ENCODE data around the gene HACD2. TPM values are rescaled to one million over a fixed set of nuclear protein-coding genes. Genes with fewer than 3 reads are reported as not detected.

HACD2 gene
- total and polyA plus RNA-seq, 2 donors (not counting 3 experiments of a cell fraction or from before 2014, with no cell fraction given): 17.0 to 20.9 TPM

DNA sequence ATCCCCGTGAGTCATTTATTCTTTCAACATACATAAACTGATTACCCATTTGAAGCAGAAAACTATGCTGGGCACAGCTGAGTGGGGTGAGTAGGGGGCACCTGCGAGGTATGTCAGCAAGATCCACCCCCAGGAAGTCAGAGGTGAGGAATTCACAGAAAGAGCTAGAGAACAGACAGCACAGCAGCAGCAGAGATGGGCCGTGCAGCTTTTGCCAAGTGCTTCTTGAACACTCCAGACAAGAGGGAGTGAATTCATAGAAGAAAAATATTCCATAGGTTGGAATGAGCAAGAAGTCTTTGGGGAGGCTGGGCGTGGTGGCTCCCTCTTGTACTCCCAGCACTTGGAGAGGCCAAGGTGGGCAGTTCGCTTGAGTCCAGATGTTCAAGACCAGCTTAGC is 126.6 kb downstream of the HACD2 start:
- CTCF ChIA-PET: interaction anchor here (1.7 kb wide), 2 partner anchors 13 to 31 kb away, joined by 3 to 6 read pairs; no protein-coding TSS in a partner anchor
- H3K9me3 ChIP-seq (replicated peaks; ENCODE audit: control insufficient read depth, insufficient read depth, low read length): no peaks in the 10 kb centered on the region
- H3K4me3 ChIP-seq (replicated peaks in 1 of 3; ENCODE audit: insufficient read depth in 1 of 3, low read depth in 1 of 3, low read length in 3 of 3): no peak overlapping the region
- no peaks in the 10 kb centered on the region for H3K4me1 ChIP-seq (ENCODE audit: control insufficient read depth, extremely low read depth, insufficient read depth, low read length)
- no peaks in the 10 kb centered on the region for H4K20me1 ChIP-seq (replicated peaks; ENCODE audit: control insufficient read depth, extremely low read depth, insufficient read depth, low read length)
- H3K27me3 ChIP-seq (ENCODE audit: control insufficient read depth in 2 of 2, insufficient read depth in 2 of 2, low read length in 2 of 2): peaks cover 10 to 12% of the 10 kb centered on the region in 2 experiments
- intact Hi-C loops (cut with micrococcal nuclease) (no loop called here), dilution Hi-C loops (cut with MboI; ENCODE audit: extremely low pct_ligation_motif_present, low sequenced_read_pairs) (no loop called here)
- no peak overlapping the region for H3K4me2 ChIP-seq (ENCODE audit: insufficient read depth, low read length)
- TF ChIP-seq GATA2 (IDR thresholded peaks at IDR 0.05; ENCODE audit: insufficient read depth, insufficient read length, low read depth, low read length): no peak
- no peak for TF ChIP-seq POLR2A (IDR thresholded peaks at IDR 0.05; ENCODE audit: low read depth, low read length)
- no peak for TF ChIP-seq FOS (IDR thresholded peaks at IDR 0.05; ENCODE audit: borderline replicate concordance, insufficient read depth, low read length)
- no peak for TF ChIP-seq MYC (IDR thresholded peaks at IDR 0.05; ENCODE audit: low read depth, low read length)
- TF ChIP-seq POLR2AphosphoS5 (IDR thresholded peaks at IDR 0.05; ENCODE audit: insufficient read depth, low read depth, low read length): no peak
- no peak for TF ChIP-seq MAX (IDR thresholded peaks at IDR 0.05; ENCODE audit: insufficient read depth, insufficient read length)
- TF ChIP-seq, protein P1, sequence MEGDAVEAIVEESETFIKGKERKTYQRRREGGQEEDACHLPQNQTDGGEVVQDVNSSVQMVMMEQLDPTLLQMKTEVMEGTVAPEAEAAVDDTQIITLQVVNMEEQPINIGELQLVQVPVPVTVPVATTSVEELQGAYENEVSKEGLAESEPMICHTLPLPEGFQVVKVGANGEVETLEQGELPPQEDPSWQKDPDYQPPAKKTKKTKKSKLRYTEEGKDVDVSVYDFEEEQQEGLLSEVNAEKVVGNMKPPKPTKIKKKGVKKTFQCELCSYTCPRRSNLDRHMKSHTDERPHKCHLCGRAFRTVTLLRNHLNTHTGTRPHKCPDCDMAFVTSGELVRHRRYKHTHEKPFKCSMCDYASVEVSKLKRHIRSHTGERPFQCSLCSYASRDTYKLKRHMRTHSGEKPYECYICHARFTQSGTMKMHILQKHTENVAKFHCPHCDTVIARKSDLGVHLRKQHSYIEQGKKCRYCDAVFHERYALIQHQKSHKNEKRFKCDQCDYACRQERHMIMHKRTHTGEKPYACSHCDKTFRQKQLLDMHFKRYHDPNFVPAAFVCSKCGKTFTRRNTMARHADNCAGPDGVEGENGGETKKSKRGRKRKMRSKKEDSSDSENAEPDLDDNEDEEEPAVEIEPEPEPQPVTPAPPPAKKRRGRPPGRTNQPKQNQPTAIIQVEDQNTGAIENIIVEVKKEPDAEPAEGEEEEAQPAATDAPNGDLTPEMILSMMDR (IDR thresholded peaks at IDR 0.05; ENCODE audit: extremely low read depth in 1 of 2, insufficient read depth in 1 of 2, low read depth in 1 of 2, low read length in 2 of 2): no peak
- TF ChIP-seq JUN (IDR thresholded peaks at IDR 0.05; ENCODE audit: borderline replicate concordance, insufficient read depth, insufficient read length, low read depth): no peak
- no peak for TF ChIP-seq EZH2 (IDR thresholded peaks at IDR 0.05; ENCODE audit: borderline replicate concordance, low read depth, low read length, severe bottlenecking)
- no peaks in the 10 kb centered on the region for H3K79me2 ChIP-seq (ENCODE audit: control insufficient read depth, insufficient read depth, low read length)
- FAIRE-seq: no peak
- H3K9ac ChIP-seq (replicated peaks; ENCODE audit: extremely low read depth, insufficient read depth, low read length): no peak overlapping the region
- no peak for DNase-seq (ENCODE audit: low read depth, low spot score)
- no peak overlapping the region for H3K27ac ChIP-seq (ENCODE audit: insufficient read depth, low read depth, low read length)
- BruUV-seq (replicated peaks): no TSS peak
- H3K36me3 ChIP-seq (ENCODE audit: control insufficient read depth in 2 of 2, extremely low read depth in 1 of 2, insufficient read depth in 2 of 2, low read length in 2 of 2): no peaks in the 10 kb centered on the region
- no peak overlapping the region for H2AFZ ChIP-seq (ENCODE audit: low read depth, low read length)
- POLR2A ChIA-PET: no interaction called here
- no peaks in the 10 kb centered on the region for H3K9me1 ChIP-seq (replicated peaks; ENCODE audit: control insufficient read depth, extremely low read depth, insufficient read depth, low read length)

Measured in endothelial cell of umbilical vein (primary cell).